Activated T-cell treated with anti-CD3 and anti-CD28 coated beads for 24 hours (primary cell): Measurements from ENCODE around the gene CCDC178.
"Not testable (repeated sequence)": the region's sequence is repeated elsewhere in the genome, so short reads cannot be mapped to it uniquely, and the experiment has no call there.

Experiments
- DNase-seq: peaks from one replicate; pipeline ENCODE4 v3.0.0-alpha.2; 2020; ENCODE audit warnings: low read depth

The CCDC178 gene

DNA sequence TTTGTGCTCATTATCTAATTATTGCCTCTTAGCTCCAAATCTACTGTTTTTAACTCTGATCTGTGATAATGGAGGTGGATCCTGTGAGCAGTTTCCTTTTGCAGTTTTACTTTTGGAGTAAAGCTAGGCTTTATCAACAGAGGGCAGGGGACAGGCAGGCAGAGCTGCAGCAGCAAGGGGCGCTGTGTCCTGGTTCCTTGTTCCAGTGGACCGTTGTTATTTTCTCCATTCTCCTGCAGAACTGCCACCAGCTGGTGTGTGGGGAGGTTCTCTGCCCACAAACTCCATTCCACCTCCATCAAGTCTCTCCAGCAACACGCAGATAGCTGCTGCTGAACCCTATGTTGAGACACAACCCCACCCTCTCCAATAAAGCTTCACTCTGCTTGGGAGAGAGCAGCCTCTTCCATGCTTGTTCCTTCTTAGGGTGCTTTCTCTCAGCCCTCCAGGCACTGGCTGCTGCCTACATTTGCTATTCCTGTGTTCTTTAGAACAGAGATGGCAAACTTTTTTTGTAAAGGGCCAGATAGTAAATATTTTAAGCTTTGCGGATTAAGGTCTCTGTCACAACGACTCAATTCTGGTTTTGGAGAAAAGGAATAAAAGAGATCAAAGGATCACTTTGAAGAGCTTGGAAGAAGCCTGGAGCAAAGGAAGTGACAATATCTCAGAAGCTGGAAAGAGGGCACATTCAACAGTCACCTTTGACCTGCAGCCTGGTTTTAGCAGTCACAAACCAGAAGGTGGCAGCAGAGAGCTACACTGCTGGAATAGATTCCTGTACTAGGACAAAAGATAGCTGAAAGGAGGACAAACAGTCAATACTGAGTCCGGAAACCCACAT, 208.8 kb downstream of the CCDC178 start:
- DNase-seq = peak; percentile 4

DNA sequence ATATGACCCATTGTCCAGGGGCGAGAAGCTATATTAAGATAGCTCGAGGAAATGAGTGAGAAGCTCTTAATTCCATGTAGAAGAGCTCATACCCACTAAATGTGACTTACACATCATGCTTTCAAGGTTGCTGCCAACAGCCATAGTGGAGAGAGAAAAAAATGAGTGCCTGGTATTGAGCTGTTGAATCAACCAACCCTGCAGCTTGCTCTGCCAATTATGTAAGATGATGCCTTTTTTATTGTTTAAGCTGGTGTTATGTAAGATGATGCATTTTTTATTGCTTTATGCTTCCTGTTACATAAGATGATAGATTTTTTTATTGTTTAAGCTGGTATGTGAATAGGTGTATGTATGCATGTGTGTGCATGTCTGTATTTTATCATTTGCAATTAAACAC, 228.2 kb downstream of the CCDC178 start:
- no peak for DNase-seq

DNA sequence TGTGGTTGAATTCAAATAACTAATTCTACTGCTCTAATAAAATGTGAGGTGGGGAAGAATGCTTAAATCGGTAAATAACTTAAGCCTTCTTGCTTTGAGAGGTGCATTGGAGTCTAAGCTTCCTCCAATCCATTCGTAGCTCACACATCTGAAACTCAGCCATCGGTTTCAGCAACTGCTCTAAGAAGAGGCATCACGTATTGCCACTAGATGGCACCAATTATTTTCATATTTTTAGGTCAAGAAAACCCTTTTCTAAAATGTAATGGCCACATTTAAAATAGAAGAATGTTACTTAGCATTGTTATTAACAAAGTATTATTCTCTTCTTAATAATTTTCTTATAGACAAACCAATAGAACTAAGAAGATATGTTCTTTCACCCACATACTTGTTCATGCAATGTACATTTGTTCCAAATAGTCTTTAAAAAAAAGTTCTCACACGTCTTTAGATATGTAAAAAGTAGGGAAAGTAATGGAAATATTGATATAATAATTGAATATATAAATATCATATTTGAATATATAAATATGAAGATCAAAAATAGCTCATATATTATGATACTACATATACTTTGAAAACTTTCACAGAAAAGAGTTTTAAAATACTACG, 229.8 kb downstream of the CCDC178 start:
- no peak for DNase-seq

DNA sequence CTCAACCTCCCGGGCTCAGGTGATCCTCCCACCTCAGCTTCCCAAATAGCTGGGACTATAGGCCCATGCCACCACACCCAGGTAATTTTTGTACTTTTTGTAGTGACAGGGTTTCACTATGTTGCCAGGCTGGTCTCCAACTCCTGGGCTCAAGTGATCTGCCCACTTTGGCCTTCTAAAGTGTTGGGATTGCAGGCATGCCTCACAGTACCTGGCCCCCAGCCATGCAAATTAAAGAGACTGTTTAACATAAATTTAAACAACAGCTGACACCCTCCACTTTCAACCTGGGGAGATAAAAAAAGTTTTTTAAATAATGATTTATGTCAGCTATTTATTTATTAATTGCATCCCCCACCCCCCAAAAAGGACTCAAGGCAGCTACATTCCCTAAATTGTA, 234.7 kb downstream of the CCDC178 start:
- no peak for DNase-seq

DNA sequence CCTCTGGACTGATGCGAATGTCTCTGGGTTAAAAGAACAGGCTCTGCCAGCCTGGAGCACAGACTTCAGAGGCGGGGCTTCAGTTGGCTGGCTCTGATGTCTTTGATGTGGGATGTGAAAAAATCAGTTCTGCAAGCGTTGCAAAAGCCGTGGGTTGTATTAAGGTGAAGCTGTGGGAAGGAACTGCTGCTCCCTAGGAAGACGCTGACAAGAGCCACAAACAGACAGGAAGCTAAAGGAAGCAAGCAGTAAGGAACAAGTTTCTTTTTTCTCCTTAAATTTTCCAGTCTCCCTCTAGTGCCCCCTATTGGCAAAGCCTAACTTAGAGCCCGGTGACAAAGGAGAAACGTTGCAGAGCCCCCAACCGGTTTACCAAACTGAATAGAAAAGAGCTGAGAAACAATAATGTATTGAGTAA, 239.0 kb downstream of the CCDC178 start:
- DNase-seq = no peak

DNA sequence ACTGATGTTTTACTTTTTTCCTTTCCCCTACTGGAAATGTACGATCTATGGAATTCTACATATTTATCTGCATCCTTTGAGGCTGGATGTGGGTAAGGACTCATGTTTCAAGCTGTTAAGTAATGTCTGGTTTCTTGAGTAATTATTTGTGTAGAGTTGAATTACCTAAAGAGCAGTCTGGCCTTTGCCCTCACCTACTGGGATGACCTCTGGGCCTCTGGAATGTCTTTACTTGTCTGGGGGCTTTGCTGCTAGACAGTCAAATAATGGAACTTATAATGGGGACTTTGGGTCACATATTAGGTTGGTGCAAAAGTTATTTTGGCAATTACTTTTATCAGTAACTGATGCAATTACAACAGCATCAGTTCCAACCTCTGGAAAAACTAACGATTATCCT, 244.7 kb downstream of the CCDC178 start:
- DNase-seq = no peak

DNA sequence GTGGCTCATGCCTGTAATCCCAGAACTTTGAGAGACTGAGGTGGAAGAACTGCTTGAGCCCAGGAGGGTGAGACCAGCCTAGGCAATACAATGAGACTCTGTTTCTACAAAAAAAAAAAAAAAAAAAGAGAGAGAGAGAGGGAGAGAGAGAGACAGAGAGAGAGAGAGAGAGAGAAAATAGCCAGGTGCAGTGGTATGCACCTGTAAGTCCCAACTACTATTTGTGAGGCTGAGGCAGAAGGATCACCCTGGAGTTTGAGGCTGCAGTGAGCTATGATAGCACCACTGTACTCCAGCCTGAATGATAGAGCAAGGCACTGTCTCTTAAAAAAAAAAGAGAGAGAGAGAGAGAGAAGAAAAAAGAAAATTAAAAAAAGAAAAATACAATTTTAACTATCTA, 245.7 kb downstream of the CCDC178 start:
- DNase-seq = no peak

DNA sequence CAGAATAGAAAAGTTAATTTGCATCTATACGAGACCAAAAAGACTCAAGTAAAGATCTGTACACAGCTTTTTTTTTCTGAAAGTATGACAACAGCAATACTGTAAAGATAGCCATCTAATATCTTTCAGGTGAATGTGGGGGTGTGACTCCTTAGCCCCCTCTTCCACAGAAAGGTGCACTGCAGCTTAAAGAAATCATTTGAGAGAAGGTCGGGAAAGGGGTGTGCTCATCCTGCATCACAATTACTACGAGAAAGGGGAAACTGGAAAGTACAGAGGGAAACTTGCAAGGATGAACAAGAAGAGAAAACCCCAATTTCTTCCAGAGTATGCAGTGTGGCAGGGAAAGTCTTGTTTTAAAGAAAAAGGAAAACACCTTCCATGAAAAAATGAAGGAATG, 255.6 kb downstream of the CCDC178 start:
- no peak for DNase-seq

DNA sequence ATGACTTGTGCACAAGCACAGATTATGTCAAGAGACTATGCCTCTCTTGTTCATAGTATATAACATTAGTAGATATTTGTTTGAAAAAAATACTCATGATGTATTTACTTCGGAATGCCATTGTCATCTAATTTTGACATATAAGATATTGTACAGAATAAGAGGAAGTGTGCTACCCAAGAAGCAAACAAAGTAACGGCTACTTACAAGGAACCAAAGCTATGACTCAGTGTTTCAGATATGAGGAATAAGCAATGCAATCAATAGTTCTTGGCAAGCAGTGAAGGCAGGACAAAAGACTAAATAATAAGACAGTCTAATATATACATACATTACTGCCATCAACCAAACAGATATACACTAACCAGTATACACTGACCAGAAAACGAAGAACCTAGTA, 256.3 kb downstream of the CCDC178 start:
- DNase-seq = no peak

DNA sequence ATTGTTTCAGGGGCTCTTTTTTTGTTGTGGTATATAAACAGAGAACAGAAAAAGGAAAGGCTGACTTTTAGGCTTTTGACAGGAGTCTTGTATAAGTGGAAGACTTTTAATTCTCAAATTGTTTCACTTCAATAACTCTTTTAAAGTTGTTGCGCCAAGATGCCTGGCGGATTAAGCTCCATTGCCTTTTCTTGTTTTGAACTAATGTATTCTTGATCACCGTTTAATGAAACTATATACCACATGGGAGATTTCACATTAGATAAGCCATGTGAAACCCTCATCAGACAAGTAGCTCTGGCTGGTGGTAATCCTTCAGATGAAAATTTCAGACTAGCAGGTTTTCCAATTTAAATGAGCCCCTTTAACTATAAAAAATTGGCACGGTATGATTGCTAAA, 257.4 kb downstream of the CCDC178 start:
- DNase-seq = no peak

DNA sequence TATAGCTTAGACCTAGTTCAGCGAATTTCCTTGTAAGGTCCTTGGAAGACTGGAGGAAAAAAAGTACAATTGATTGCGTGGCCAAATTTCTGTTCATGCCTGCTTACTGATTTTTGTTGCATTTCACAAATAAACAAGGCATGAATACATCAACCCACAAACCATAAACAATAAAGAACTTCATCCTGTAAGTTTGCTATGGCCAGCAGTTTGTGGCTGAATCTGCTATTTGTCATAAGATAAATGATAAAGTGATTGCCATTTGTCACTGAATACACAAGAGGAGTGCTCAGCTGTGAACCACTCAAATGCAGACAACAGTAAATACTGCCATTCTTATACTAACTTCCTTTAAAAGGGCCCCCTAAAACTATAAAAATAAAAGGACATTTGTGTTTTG, 259.5 kb downstream of the CCDC178 start:
- DNase-seq = no peak

DNA sequence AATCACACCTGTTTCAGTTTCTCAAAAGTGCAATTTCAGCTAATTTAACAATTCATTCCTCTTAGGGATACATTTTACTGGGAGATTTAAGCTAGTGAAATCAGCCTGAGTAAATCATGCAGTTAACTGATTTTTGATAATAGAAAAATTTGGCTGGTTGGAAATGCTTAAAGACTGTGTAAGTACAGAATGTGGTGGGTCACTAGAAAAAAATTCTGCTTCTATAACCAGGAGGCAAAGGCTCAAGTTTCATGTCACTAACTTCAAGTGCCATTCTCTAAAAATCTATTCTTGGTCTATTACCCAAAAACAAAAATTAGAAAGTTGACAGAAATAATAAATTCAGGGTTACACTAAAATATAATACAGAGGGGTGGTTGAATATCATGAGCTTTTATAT, 271.3 kb downstream of the CCDC178 start:
- no peak for DNase-seq

DNA sequence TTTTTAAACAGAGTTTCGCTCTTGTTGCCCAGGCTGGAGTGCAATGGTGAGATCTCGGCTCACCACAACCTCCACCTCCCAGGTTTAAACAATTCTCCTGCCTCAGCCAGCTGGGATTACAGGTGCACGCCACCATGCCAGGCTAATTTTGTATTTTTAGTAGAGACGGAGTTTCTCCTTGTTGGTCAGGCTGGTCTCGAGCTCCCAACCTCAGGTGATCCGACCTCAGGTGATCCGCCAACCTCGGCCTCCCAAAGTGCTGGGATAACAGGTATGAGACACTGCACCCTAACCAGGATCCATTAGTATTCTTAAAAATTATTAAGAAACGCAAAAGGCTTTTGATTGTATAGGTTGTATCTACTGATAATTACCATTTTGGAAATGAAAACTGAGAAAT, 276.4 kb downstream of the CCDC178 start:
- DNase-seq = not testable (repeated sequence)

DNA sequence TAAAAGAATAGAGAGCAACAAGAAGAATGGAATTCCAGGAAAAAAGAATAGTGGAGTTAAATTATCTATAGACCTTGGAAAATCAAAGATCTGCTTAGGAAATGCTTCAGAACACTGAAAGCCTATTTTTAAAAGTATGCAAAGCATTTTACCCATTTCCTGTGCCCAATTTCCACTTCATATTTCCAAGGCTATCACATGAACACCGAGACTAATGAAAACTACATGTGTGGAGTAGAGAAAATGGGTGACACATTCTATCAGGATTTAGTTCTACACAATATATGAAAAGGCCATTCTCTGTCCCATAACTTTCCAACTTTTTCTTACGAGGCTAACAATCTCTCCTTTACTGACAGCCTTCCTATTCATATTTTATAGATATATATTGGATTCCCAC, 279.4 kb downstream of the CCDC178 start:
- DNase-seq = no peak

DNA sequence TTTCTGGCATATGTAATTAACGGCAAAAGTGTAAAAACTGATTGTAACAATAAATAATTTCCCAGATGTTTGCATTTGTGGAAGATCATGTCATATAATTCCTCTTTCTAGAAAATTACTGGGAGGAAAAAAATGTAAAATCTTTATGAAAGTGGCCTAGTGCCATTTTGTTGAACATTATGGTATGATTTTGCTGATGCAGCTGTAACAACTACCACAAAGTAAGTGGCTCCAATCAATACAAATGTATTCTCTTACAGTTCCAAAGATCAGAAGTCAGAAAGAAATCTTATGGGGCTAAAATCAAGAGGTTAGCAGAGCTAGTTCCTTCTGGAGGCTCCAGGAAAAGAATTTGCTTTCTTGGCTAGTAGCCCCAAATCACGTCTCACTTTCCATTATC, 281.4 kb downstream of the CCDC178 start:
- DNase-seq = no peak

DNA sequence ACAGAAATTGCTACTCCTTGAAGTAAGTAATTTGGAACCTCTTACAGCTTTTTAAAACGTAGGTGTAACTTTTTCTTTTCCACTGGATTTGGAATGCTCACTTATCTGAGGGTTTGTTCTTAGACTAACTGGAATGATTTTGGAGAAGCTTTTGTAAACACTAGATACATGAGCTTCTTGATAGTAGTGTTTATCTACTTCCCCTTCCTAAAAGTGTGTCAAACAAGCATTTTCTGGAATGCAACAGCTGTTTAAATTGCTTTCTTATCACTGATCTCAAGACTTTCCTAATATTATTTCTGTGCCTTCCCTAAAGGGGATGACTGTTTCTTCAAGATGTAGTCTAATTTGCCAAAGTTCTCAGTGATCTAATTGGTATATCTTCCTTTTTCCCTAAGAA, 282.6 kb downstream of the CCDC178 start:
- DNase-seq = no peak

DNA sequence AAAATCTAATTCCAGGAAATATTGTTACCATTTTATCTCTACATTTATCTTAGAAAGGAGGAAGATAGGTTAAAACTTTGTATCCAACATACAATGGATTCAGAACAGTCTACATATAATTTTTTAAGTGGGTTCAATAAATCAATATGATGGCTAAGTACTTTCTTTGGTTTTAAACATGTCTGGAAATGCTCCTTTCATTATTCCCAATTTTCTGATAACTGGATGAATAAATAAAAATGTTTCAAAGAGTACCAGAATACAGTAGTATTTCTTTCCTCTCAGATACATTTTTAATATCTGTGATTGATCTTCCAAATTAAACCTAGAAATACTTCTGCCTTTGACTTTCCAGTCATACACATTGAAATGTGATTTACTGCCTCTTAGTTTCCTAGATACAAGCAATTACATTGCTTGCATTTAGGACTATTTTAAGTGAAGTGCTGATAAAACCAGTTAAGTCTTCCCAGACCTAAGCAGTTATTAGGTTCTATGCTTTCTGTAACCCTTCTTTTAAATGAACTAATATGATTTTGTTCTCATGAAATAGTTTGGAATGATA, 283.5 kb downstream of the CCDC178 start:
- DNase-seq = no peak

DNA sequence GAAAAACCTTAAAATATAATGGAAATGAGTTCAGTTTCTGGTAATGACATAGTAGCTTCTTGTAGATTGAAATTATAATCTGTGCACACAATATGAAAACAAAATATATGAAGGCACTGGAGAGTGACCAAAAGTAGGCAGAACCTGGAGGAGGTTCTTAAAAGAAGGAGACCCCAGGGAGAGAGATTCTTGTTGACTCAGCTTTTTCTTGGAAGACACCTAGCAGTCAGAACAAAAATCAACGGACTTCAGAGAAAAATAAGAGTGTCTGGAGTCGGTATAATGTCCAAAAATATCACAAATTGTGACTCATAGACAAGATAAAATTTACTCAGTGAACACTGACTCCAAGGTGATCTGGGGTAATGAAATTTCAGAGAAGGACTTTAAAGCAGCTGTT, 286.5 kb downstream of the CCDC178 start:
- DNase-seq = no peak

DNA sequence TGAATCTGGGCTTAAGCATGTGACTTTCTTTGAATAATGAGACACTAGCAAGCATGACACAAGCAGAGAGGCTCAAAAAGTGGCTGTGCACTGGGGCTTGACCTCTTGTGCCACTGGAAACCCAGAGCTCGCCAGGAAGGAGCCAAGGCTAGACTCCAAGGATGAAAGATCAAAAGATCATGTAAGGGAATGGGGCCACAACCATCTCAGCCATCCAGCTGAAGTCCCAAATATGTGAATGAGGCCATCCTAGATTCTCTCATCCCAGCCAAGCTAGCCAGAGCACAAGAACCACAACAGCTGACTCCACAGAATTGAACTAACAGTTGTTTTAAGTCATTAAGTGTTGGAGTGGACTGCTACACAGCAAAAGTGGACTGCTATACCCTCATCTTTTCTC, 288.1 kb downstream of the CCDC178 start:
- no peak for DNase-seq

DNA sequence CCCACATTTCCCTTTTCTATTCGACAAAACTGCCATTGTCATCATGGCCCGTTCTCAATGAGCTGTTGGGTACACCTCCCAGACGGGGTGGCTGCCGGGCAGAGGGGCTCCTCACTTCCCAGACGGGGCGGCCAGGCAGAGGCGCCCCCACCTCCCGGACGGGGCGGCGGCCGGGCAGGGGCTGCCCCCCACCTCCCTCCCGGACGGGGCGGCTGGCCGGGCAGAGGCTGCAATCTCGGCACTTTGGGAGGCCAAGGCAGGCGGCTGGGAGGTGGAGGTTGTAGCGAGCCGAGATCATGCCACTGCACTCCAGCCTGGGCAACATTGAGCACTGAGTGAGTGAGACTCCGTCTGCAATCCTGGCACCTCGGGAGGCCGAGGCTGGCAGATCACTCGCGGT, 292.7 kb downstream of the CCDC178 start:
- DNase-seq = not testable (repeated sequence)

DNA sequence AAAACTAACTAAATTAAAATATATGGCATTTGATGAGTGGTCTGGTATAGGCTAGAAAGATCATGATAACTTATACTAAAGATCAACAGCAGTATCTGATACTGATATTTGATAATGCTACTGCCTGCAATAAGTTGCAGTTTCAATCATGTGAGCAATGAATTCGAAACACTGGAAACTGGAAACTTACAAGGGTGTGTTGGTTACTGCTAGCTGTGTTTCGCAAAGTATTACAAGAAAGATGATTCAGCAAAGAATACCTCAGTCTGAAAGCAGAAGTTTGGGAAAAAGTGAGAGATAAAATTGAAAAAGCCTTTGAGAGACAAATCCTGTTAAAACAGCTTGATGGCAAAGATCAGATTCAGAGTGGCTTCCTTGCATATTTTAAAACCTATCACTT, 294.5 kb downstream of the CCDC178 start:
- DNase-seq = no peak

DNA sequence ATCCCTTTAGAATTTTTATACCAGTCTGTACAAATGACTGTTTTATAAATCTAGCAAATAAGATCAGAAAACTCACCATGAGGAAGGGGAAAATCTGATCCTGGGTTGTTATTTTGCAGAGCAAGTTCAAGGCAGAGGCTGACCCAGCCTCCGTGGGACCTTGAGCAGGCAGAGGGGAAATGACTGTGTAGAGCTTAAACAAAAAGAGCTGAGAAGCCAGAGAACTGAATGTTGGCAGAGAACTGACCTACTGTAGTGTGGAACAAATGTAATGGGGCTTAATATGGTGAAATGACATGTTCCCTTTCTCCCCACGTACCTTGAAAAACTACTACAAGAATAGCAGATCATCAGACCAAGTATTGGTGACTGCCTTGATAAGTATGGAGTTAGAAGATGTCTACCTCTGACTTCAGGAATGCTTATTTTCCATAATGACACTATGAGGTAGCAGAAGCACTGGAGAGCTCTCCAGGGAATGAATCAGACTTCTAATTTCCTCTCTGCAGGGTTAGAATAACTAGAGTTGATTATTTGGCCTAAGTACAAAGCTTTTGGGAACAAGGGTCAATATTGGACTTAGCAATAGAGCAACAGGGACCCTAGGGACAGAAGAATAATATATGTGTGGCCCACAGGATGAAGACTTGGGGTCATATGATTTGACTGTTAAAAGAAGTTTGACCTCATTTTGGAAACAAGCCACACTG, 304.4 kb downstream of the CCDC178 start:
- no peak for DNase-seq

DNA sequence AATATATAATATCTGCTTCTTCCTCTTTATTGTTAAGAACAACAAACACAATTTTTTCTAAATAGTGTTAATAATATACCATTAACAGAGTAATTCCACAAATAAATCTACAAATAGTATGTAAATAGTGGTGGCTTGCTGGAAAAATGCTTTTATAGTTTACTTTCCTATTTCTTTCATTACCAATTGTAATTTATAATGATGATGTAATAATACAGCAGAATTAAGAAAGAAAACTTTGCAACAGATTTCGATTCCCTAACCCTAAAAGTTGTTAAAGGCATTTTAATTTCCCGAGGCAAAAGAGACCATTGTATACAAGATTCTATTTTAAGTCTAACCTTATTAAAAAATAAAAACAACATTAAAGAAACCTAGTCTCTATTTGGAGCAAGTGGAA, 307.9 kb downstream of the CCDC178 start:
- DNase-seq = no peak
